ENCODE measurements around the gene MRGPRE. TPM values are rescaled to one million over a fixed set of nuclear protein-coding genes. Genes with fewer than 3 reads are reported as not detected.
A peak's percentile ranks its signal among the peaks of the same experiment; 100 is the strongest.

MRGPRE gene
- total RNA-seq, 1 donor from 2014 or later, result not detected

GRCh38 chr11:3226846-3227567 lies 5.2 kb downstream of the MRGPRE start:
- no peak for DNase-seq (ENCODE audit: low read depth)

GRCh38 chr11:3225826-3226750 lies 6.1 kb downstream of the MRGPRE start:
- no peak for DNase-seq (ENCODE audit: low read depth)

- DNase-seq (ENCODE audit: low read depth), result no peak
Observed at GRCh38 chr11:3225159-3225758, 7.0 kb downstream of the MRGPRE start.

GRCh38 chr11:3224401-3225057 lies 7.7 kb downstream of the MRGPRE start:
- DNase-seq (ENCODE audit: low read depth), result peak; percentile 40

GRCh38 chr11:3223932-3224381 lies 8.3 kb downstream of the MRGPRE start:
- no peak for DNase-seq (ENCODE audit: low read depth)

- DNase-seq (ENCODE audit: low read depth), result no peak
Observed at GRCh38 chr11:3222941-3223915, 9.0 kb downstream of the MRGPRE start.

DNA sequence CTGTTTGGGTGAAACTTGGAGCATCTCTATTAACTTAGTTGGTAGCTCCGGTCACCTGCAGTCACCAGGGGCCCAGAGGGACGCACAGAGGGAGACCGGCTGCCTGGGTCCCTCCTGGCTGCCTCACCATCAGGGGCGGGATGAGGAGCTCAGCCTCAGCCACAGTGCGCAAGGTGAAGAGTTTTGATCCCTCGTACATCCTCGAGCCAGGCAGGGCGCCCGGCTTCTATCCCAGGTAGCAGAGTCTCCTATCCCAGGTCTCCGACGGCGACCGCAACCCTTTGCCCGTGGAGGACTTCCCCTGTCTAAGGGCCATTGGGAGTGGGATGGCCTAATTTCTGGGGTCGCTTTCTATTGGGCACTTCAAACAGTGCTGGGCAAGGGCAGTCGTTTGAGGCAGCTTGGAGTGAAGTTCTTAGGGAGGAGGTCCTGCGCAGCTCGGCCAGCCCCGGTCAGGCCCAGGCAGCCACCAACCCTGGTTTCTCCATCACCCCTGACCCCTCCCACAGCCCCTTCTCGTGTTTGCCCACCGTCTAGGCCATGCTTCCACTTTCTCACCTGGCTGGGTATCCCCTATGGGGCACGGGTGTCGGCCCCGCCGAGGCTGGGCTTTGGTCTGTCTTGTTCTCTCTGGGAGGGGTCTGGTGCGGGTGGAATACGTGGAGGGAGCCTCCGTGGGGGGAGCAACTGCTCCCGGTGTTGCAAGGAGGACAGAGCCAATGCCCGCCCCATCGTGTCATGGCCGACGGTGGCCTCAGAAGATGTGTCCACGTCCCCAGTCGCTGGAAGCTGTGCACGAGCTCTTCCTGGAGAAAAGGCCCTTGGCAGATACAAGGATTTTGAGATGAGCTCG lies 10.0 kb downstream of the MRGPRE start:
- no peak for DNase-seq (ENCODE audit: low read depth)

- no peak for DNase-seq (ENCODE audit: low read depth)
Observed at GRCh38 chr11:3221408-3222002, 10.7 kb downstream of the MRGPRE start.

GRCh38 chr11:3220521-3221407 lies 11.5 kb downstream of the MRGPRE start:
- no peak for DNase-seq (ENCODE audit: low read depth)

GRCh38 chr11:3220101-3220500 lies 12.1 kb downstream of the MRGPRE start:
- no peak for DNase-seq (ENCODE audit: low read depth)

GRCh38 chr11:3219281-3219892 lies 12.8 kb downstream of the MRGPRE start:
- no peak for DNase-seq (ENCODE audit: low read depth)

GRCh38 chr11:3218483-3219280 lies 13.5 kb downstream of the MRGPRE start, which contains the start of gene MRGPRG:
MRGPRG (minus strand) TSS chr11:3218813; CDS start chr11:3218813, 0 bp downstream.
- no peak for DNase-seq (ENCODE audit: low read depth)

DNA sequence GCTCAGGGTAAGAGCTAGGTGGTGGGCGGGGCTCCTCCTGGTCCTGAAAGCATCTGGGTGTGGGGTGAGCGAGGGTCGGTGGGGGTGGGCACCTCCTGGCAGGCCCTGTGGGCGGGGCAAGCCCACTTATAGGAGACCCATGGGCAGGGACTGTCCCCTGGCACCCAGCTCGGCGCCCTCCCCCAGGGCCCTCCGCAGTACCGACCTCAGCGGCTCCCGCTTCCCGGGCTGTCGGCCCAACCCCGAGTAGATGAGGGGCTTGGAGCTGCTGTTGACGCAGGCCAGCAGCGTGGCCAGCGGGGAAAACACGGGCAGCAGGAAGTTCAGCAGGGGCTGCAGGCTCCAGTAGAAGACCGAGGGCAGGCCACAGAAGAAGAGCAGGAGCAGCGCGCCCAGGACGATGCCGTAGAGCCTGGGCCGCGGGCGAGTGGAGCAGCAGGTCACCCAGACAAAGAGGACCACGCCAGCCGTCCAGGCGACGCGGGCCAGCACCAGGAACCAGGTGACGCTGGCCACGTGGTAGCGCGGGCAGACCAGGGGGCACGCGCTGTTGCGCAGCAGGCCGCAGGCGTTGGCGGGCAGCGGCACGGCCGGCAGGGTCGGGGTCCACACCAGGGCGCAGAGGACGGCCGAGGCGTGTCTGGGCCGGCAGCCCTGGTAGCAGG lies 14.3 kb downstream of the MRGPRE start:
- DNase-seq (ENCODE audit: low read depth), result no peak

GRCh38 chr11:3216027-3216525 lies 16.1 kb downstream of the MRGPRE start:
- no peak for DNase-seq (ENCODE audit: low read depth)

DNA sequence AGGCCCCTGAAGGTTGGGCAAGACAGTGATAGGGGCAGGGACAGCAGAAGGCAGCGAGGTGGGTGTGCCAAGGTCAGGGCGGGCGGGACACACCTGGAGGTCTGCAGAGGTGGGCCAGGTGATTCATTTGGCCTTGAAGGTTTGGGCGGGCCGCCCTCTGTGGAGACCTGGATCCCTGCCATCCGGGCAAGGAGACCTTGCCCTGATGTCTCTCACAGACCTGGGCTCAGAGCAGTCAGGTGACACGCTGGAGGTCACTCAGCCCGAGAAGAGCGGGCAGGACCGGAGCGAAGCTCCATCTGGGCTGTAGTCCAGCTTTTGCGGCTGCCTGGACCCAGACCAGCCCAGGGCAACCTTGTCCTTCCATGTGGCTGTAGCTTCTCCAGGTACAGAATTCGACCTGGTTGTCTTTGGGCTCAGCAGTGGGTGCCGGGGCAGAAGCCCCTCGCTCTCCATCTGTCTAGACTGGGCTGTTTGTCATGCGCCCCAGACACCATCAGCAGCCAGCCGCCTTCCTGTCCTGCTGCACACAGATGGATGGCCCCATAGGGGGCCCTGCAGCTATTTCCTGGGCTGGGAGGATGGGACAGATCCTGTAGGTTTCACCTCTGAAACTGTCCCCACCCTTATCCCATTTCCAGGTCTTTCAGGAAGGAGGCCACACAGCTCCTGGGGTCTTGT lies 16.7 kb downstream of the MRGPRE start:
- DNase-seq (ENCODE audit: low read depth), result no peak

GRCh38 chr11:3214420-3214699 lies 17.9 kb downstream of the MRGPRE start:
- DNase-seq (ENCODE audit: low read depth), result no peak
